GM18861 (cell line): ENCODE data around the gene CYBA.
A peak's percentile ranks its signal among the peaks of the same experiment; 100 is the strongest.

ENCODE experiments used
- ATAC-seq: cut with Tn5 transposase; IDR thresholded peaks from one replicate; pipeline ENCODE4 v1.9.1; 2021; ENCODE audit not compliant: unreplicated experiment

CYBA gene

GRCh38 chr16:88647178-88648070 lies 3.4 kb downstream of the CYBA start:
- no peak for ATAC-seq

DNA sequence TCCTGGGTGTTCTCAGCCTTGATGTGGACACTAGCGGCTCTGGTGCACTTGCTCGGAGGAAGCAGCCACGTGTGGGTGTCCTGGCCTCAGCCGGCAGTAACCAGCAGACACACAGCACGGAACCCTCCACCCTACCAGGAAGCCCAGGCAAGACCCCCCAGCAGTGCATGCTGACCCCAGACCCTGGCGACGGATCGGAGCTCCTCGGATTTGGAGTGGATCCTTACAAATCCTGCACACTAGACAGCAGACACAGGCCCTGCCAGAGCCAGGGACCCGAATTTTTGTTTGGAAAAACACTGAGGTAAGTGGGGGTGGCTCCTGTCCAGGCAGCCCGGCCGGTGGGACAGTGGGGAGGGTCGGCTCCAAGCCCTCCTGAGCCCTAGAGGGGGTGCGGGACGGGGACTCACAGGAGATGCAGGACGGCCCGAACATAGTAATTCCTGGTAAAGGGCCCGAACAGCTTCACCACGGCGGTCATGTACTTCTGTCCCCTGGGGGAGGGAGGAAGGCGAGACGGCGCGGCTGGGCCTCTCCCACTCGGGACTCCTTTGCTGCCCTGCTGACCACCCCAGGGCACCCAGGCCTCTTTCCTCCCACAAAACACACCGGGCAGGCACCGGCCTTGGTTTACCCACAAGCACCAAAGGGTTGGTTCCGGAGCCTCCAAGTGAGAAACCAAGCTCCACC lies 4.4 kb downstream of the CYBA start:
- ATAC-seq = no peak

GRCh38 chr16:88645941-88646340 lies 4.9 kb downstream of the CYBA start:
- ATAC-seq = no peak

GRCh38 chr16:88645455-88645854 lies 5.4 kb downstream of the CYBA start:
- no peak for ATAC-seq

GRCh38 chr16:88643644-88643932 lies 7.3 kb downstream of the CYBA start:
- no peak for ATAC-seq

DNA sequence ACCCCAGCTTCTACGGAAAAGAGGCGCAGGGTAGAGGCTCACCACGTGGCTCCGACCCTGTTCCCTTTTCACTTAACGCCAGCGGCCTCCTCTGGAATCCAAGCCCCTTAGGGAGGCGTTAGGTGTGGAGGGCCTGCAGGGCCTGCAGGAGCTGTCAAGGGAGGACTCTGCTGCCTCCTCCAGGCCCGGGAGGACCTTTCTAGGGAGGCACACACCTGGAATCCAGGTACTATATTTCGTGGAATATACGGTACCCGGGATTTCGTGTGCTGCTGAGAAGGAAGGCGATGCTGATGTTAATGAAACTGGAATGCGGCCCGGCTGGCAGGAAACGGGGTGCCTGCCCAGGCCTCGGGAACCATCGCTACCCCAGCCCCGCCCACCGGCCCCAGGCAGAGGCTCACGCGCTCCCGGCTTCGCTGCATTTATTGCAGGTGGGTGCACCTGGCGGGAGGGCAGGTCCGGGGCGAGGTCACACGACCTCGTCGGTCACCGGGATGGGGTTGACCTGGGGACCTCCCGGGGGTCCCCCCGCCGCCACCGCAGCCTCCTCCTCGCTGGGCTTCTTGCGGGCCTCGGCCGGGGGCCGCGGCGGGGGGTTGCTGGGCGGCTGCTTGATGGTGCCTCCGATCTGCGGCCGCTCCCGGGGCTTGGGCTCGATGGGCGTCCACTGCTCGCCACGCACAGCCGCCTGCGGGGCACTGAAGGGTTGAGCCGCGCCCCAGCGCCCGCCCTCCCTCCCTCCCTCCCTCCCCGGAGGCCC lies 7.8 kb downstream of the CYBA start:
- no peak for ATAC-seq

DNA sequence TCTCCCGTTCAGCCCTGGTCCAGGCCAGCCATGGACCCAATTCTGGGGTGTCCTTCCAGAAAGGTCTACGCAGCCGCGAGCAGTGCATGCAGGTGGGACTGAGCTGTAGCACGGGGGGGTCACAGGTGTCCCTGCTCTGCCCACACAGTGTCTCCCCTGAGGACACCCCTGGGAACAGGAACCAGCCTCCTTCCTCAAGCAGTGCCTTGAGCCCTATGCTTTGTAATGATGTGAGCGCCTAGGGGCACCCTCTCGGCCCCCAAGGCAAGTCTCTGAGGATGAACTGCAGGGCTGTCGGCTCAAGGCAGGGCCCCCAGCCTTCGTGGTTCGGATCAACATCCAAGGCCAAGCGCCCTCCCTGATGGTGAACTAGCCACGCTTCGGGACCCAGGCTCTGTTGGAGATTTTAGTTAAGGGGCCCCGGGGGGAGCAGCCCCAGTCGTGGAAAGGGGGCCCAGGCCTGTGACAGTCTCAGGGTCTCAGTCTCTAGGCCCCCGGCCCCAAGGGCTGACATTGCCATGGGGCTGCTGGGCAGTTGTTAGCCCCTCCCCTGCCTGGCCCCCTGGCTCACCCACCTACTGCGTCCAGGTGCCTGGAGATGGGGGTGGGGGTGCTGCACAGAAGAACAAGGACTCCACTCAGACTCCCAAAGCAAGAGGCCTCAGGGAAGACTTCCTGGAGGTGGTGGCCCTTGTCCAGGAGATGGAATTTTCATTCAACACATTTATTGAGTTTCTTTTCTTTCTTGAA lies 10.2 kb downstream of the CYBA start:
- ATAC-seq = no peak

- no peak for ATAC-seq
Observed at GRCh38 chr16:88640039-88640495, 10.8 kb downstream of the CYBA start.

DNA sequence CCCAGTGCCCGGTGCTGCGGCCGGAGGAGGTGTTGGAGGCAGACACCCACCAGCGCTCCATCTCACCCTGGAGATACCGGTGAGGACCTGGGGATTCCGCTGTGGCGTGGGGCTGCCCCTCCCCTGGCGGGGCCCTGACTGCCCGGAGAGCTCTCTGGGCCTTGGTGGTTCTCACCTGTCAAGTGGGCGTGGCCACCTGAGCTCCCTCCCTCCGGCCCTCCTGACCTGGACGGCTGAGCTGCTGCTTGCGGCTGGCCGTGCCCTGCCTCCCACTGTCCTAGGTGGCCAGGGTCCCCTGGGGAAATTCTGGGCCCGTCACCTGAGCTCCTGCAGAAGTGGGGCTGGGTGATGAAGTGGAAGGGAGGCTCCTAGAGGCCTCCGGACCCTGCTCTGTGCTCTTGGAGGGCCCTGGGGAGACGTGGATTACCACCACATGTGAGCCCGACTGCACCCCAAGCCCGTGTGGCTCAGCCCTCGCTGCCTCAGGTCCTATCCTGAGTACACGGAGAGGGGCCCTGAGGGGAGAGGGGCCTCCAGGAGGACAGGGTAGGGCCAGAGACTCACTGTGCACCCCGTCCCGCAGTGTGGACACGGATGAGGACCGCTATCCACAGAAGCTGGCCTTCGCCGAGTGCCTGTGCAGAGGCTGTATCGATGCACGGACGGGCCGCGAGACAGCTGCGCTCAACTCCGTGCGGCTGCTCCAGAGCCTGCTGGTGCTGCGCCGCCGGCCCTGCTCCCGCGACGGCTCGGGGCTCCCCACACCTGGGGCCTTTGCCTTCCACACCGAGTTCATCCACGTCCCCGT lies 11.4 kb downstream of the CYBA start:
- ATAC-seq = no peak

DNA sequence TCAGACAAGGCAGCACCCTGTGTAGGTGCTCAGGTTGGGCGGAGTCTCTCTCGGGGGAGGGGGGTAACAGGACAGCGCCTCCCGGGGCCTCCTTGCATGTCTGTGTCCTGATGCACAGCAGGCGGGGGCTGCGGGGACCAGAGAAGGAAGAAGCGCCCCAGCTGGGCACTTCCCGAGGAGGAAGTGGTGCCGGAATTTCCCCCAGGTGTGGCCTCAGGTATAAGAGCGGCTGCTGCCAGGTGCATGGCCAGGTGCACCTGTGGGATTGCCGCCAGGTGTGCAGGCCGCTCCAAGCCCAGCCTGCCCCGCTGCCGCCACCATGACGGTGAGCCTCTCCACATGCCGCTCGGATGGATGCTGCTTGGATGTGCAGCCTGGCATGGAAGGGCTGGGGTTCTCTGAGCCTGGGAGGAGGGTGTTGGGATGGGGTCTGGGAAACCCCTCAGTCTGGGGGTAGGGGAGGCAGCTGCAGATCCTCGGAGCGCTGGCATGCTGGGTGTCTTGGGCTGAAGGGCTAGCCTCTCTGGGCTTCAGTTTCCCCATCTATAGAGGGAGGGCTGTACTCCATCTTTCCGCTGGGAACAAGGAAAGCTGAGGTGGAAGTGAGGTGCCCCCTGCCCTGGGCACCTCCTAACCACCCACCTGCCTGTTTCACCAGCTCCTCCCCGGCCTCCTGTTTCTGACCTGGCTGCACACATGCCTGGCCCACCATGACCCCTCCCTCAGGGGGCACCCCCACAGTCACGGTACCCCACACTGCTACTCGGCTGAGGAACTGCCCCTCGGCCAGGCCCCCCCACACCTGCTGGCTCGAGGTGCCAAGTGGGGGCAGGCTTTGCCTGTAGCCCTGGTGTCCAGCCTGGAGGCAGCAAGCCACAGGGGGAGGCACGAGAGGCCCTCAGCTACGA lies 12.3 kb downstream of the CYBA start, which contains the start of gene IL17C:
Gene IL17C, plus strand, starts transcription at position 250 of the 908 bp plus-strand sequence. Its CDS starts 70 bp downstream, at position 320.
- ATAC-seq = no peak

GRCh38 chr16:88636488-88637265 lies 14.2 kb downstream of the CYBA start:
- no peak for ATAC-seq

DNA sequence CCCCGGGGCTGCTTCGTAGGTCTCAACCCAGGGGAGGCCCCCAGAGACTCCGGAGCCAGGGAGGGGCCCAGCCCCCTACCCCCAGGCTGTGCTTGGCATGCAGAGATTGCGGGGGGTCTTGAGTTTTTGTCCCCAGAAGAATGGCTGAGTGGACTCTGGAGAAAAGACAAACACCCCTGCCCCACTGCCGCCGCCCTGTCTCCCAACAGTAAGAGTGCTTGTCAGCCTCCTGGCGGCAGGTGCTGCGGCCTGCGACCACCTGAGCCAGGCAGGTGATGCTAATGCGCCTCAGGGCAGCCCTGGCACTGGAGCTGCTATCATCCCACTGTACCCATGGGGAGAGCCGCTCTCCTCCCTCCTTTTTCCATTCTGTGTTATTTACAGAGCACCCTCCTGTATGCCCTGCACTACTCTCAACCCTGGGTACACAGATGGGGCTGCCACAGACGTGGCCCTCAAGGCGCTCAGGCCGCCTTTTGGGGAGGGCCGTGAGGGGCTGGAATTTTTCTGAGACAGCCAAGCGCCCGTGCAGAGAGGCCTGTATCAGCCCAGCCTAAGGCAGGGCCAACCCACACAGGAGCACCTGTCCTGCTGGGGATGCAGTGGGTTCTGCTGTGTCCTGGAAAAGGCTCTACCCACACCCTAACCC lies 15.1 kb downstream of the CYBA start:
- no peak for ATAC-seq

DNA sequence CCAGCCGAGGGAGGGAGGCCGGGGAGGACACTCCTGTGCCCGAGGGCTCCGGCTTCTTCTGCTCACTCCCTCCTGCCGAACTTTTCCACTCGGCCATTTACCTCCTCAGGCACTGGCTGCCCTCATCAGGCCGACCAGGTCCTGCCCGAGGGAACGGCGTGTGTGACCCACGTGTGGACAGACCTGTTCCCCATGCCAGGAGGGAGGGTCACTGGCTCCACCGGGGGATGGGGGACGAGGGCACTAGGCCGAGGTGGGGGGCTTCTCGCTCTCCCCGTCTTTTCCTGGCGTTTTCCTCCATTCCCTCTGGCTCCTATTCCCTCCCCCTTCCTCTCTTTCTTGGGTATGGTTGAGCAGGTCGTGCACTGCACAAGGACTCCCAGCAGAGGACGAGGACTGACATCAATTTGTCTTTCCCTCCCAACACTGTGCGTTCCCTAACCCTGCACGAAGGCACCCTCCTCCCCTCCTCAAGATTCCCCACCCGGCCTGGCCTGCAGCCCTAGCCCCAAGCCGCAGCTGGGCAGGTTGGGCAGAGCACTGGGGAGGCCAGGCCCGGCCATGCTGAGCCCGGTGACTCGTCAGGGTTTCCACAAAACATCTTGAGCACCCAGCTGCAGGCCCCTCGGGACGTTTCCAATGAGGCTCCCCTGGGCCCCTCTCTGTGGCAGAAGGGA lies 15.7 kb downstream of the CYBA start:
- no peak for ATAC-seq

GRCh38 chr16:88634141-88634993 lies 16.5 kb downstream of the CYBA start:
- peak; percentile 52 for ATAC-seq

- ATAC-seq = peak; percentile 33
Observed at GRCh38 chr16:88633684-88634140, 17.1 kb downstream of the CYBA start.

DNA sequence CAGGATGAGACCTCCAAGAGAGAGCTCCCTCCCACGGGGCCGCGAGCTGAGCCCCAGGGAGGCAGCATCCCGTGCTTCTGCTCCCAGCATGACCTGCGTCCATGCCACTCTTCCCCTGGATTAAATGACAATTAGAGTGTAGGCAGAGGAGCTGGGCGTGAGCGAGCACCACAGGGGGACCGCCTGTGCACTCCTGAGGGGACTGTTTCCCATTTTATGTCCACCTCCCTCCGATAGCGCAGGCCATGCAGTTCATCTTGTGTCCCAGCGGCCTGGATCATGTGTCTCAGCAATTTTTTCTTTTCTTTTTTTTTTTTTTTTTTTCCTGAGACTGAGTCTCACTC lies 18.3 kb downstream of the CYBA start:
- no peak for ATAC-seq
